HepG2 (cell line): ENCODE data around the gene MPC1. TPM values are rescaled to one million over a fixed set of nuclear protein-coding genes. Genes with fewer than 3 reads are reported as not detected.

Experiments used
- ELF3 ChIP-seq: IDR thresholded peaks from 2 replicates; pipeline ENCODE4 v1.6.1; 2016; ENCODE audit warnings: missing genetic modification reagents, missing compliant biosample characterization
- FLYWCH1 ChIP-seq: sonication (generic); formaldehyde crosslinking; IDR thresholded peaks from 2 replicates; pipeline ENCODE4 v1.8.1; 2023; ENCODE audit warnings: mild to moderate bottlenecking, missing genetic modification reagents
- FOSL2 ChIP-seq: sonication (generic); formaldehyde crosslinking; IDR thresholded peaks from 2 replicates; pipeline ENCODE4 v1.4.0; 2020; ENCODE audit warnings: missing genetic modification reagents
- KDM1A ChIP-seq: IDR thresholded peaks from 2 replicates; pipeline ENCODE4 v1.6.1; 2016; ENCODE audit warnings: missing compliant biosample characterization
- MLLT10 ChIP-seq: sonication (generic); formaldehyde crosslinking; IDR thresholded peaks from 2 replicates; pipeline ENCODE4 v1.4.0; 2020; ENCODE audit warnings: missing genetic modification reagents
- NR2C2 ChIP-seq: sonication (generic); formaldehyde crosslinking; IDR thresholded peaks from 2 replicates; pipeline ENCODE4 v1.4.0; 2020; ENCODE audit warnings: missing genetic modification reagents, mild to moderate bottlenecking, moderate library complexity, borderline replicate concordance
- PLRG1 ChIP-seq: fragments of 450-650 bp; conservative IDR thresholded peaks from 2 replicates; pipeline ENCODE4 v1.6.1; 2016
- SAFB2 ChIP-seq: sonication (generic); formaldehyde crosslinking; IDR thresholded peaks from 2 replicates; pipeline ENCODE4 v1.5.1; 2020; ENCODE audit warnings: missing genetic modification reagents, low read depth, mild to moderate bottlenecking, borderline replicate concordance
- SRF ChIP-seq: IDR thresholded peaks from 2 replicates; pipeline ENCODE4 v1.6.1; 2011; ENCODE audit warnings: mild to moderate bottlenecking, low read depth, low read length, moderate library complexity
- TEAD3 ChIP-seq: optimal IDR thresholded peaks from 2 replicates; pipeline ENCODE3; 2016; ENCODE audit warnings: borderline replicate concordance
- WIZ ChIP-seq: sonication (generic); formaldehyde crosslinking; IDR thresholded peaks from 2 replicates; pipeline ENCODE4 v1.5.1; 2020; ENCODE audit warnings: mild to moderate bottlenecking, missing genetic modification reagents
- XBP1 ChIP-seq: sonication (generic); formaldehyde crosslinking; IDR thresholded peaks from 2 replicates; pipeline ENCODE4 v1.5.0; 2020; ENCODE audit warnings: missing genetic modification reagents
- ZBTB39 ChIP-seq: sonication (generic); formaldehyde crosslinking; IDR thresholded peaks from 2 replicates; pipeline ENCODE4 v1.5.0; 2020; ENCODE audit warnings: missing genetic modification reagents
- ZBTB4 ChIP-seq: sonication (generic); formaldehyde crosslinking; IDR thresholded peaks from 2 replicates; pipeline ENCODE4 v1.4.0; 2020; ENCODE audit warnings: missing genetic modification reagents, mild to moderate bottlenecking, borderline replicate concordance
- ZBTB43 ChIP-seq: sonication (generic); formaldehyde crosslinking; conservative IDR thresholded peaks from 2 replicates; pipeline ENCODE4 v1.4.0; 2020; ENCODE audit warnings: missing genetic modification reagents
- ZMAT3 ChIP-seq: sonication (generic); formaldehyde crosslinking; conservative IDR thresholded peaks from 2 replicates; pipeline ENCODE4 v1.7.0; 2021; ENCODE audit warnings: missing genetic modification reagents
- ZNF790 ChIP-seq: sonication (generic); formaldehyde crosslinking; IDR thresholded peaks from 2 replicates; pipeline ENCODE4 v1.8.0; 2022; ENCODE audit warnings: missing genetic modification reagents, mild to moderate bottlenecking, borderline replicate concordance
- polyA plus RNA-seq, 8 experiments: library from polyadenylated mRNA; depleted of rRNA in 3 of 8; stranded (reverse) in 7 of 8; unstranded in 1 of 8; fragments of >200 nt; fragmentation: Illumina TruSeq in 4 of 8; extraction: Trizol in 4 of 8; gene quantifications; 2 replicates each; pipeline versions ENCODE4 v1.2.1 to v1.2.3, GENCODE V29; 2011 to 2016; ENCODE audit warnings: low read depth in 4 of 8, missing spikeins in 1 of 8, mixed read lengths in 1 of 8; ENCODE audit not compliant: insufficient read depth in 1 of 8
- total RNA-seq, 5 experiments: library from RNA; depleted of rRNA; stranded (reverse); fragments of >200 nt; fragmentation: Illumina TruSeq; extraction: Trizol; gene quantifications; 2 replicates each; pipeline ENCODE4 v1.2.3, GENCODE V29; 2016; ENCODE audit warnings: low read depth in 1 of 5
- TF ChIP-seq, protein P1 (sequence below): sonication (generic); formaldehyde crosslinking; IDR thresholded peaks from 2 replicates; pipeline ENCODE4 v1.4.0; 2020; ENCODE audit warnings: missing genetic modification reagents
- TF ChIP-seq, protein P2 (sequence below): fragments of 450-650 bp; IDR thresholded peaks from 2 replicates; pipeline ENCODE4 v1.6.1; 2017

Gene MPC1
- total and polyA plus RNA-seq, 2 of the 13 experiments (the other 11 are each of a cell fraction or from before 2014, with no cell fraction given) = 189 to 214 TPM

GRCh38 chr6:166382933-166383801 lies at the start of gene MPC1 (continued):
- TF ChIP-seq SRF (no peak), KDM1A (CRISPR knock-in tag) (no peak), ZNF790 (no peak), WIZ (no peak), MLLT10 (no peak), ELF3 (CRISPR knock-in tag) (peak; percentile 86), PLRG1 (no peak), FOSL2 (CRISPR knock-in tag) (peak; percentile 28; the same call in 1 of the 2 replicates), FLYWCH1 (CRISPR knock-in tag) (no peak), XBP1 (0 out of 2 replicates have a peak, but pooled peaks have one; percentile 16), ZMAT3 (peak; percentile 84; the same call in 1 of the 2 replicates), ZBTB39 (CRISPR knock-in tag) (no peak), ZBTB43 (CRISPR knock-in tag) (peak; percentile 76), NR2C2 (peak; percentile 61; the same call in 1 of the 2 replicates), TEAD3 (CRISPR knock-in tag) (peak; percentile 52), ZBTB4 (no peak; the same call in 1 of the 2 replicates), SAFB2 (peak; percentile 89; the same call in 1 of the 2 replicates)
- TF ChIP-seq, protein P1, sequence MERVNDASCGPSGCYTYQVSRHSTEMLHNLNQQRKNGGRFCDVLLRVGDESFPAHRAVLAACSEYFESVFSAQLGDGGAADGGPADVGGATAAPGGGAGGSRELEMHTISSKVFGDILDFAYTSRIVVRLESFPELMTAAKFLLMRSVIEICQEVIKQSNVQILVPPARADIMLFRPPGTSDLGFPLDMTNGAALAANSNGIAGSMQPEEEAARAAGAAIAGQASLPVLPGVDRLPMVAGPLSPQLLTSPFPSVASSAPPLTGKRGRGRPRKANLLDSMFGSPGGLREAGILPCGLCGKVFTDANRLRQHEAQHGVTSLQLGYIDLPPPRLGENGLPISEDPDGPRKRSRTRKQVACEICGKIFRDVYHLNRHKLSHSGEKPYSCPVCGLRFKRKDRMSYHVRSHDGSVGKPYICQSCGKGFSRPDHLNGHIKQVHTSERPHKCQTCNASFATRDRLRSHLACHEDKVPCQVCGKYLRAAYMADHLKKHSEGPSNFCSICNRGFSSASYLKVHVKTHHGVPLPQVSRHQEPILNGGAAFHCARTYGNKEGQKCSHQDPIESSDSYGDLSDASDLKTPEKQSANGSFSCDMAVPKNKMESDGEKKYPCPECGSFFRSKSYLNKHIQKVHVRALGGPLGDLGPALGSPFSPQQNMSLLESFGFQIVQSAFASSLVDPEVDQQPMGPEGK (CRISPR knock-in tag) = no peak; the same call in 1 of the 2 replicates
- TF ChIP-seq, protein P2, sequence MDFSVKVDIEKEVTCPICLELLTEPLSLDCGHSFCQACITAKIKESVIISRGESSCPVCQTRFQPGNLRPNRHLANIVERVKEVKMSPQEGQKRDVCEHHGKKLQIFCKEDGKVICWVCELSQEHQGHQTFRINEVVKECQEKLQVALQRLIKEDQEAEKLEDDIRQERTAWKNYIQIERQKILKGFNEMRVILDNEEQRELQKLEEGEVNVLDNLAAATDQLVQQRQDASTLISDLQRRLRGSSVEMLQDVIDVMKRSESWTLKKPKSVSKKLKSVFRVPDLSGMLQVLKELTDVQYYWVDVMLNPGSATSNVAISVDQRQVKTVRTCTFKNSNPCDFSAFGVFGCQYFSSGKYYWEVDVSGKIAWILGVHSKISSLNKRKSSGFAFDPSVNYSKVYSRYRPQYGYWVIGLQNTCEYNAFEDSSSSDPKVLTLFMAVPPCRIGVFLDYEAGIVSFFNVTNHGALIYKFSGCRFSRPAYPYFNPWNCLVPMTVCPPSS = no peak
